Measurements from ENCODE around the gene NEDD4L. TPM values are rescaled to one million over a fixed set of nuclear protein-coding genes. Genes with fewer than 3 reads are reported as not detected.

The NEDD4L gene
- total and polyA plus RNA-seq, 4 donors = 10.2 to 20.3 (median 13.2) TPM

DNA sequence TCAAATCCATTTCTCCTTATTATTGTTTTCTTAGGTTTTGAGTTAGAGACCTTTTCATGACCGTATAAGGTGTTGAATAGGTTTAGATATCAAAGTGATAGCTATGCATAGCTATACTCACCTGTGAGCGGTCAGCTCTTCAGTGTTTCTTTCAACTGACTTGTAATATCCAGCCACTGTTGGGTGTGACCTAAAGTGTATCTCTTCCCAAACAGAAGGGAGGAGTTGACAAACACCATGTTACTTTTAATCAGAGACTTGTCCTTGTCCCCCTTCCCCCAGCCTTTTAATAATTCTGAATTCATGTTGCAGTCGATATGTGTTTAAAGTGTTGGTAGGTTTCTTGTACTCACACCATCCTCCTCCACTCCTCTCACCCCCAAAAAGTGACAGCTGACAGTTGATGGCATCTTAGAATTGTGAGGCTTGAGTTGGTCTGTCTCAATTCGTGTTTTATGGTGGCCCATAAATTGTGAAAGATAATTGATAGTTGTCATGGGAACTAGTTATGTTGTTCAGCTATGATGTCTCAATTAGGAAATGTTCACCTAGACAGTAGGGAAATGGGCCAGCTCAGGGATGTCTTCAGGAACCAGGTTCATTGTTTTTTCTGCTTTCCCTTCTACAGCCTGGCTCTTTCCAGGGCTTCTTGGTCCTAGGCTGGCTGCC is 12.0 kb downstream of the NEDD4L start:
- H3K27ac ChIP-seq (ENCODE audit: low read depth in 1 of 2, low read length in 2 of 2) = no peak overlapping the region
- H3K9ac ChIP-seq (ENCODE audit: low read depth in 1 of 2, low read length in 2 of 2) = no peak overlapping the region
- H3K36me3 ChIP-seq (ENCODE audit: control insufficient read depth in 4 of 4, insufficient read depth in 3 of 4, low read depth in 1 of 4, low read length in 3 of 4) = no peaks in the 10 kb centered on the region
- peaks cover 0 to 12% (median 7%) of the 10 kb centered on the region in 4 donors for H3K4me1 ChIP-seq (ENCODE audit: control insufficient read depth in 4 of 4, insufficient read depth in 4 of 4, low read length in 3 of 4)
- no peaks in the 10 kb centered on the region for H3K27me3 ChIP-seq (ENCODE audit: control insufficient read depth in 4 of 4, insufficient read depth in 4 of 4, low read length in 3 of 4)
- no peak overlapping the region for H3K4me3 ChIP-seq (ENCODE audit: low read depth in 1 of 3, low read length in 3 of 3)
- H3K9me3 ChIP-seq (ENCODE audit: control insufficient read depth in 4 of 4, low read length in 3 of 4) = no peaks in the 10 kb centered on the region
- DNase-seq (ENCODE audit: low spot score) = no peak
- TF ChIP-seq CTCF (IDR thresholded peaks at IDR 0.05; ENCODE audit: low read depth, low read length, missing input control) (no peak), HNF4A (conservative IDR thresholded peaks at IDR 0.05) (no peak), ZBTB33 (IDR thresholded peaks at IDR 0.05) (no peak), SP1 (IDR thresholded peaks at IDR 0.05) (no peak), RXRA (IDR thresholded peaks at IDR 0.05) (no peak), GABPA (IDR thresholded peaks at IDR 0.05 in 1 of 2, conservative IDR thresholded peaks at IDR 0.05 in 1 of 2) (no peak), FOXA1 (IDR thresholded peaks at IDR 0.05) (no peak)
- TF ChIP-seq, protein P1, sequence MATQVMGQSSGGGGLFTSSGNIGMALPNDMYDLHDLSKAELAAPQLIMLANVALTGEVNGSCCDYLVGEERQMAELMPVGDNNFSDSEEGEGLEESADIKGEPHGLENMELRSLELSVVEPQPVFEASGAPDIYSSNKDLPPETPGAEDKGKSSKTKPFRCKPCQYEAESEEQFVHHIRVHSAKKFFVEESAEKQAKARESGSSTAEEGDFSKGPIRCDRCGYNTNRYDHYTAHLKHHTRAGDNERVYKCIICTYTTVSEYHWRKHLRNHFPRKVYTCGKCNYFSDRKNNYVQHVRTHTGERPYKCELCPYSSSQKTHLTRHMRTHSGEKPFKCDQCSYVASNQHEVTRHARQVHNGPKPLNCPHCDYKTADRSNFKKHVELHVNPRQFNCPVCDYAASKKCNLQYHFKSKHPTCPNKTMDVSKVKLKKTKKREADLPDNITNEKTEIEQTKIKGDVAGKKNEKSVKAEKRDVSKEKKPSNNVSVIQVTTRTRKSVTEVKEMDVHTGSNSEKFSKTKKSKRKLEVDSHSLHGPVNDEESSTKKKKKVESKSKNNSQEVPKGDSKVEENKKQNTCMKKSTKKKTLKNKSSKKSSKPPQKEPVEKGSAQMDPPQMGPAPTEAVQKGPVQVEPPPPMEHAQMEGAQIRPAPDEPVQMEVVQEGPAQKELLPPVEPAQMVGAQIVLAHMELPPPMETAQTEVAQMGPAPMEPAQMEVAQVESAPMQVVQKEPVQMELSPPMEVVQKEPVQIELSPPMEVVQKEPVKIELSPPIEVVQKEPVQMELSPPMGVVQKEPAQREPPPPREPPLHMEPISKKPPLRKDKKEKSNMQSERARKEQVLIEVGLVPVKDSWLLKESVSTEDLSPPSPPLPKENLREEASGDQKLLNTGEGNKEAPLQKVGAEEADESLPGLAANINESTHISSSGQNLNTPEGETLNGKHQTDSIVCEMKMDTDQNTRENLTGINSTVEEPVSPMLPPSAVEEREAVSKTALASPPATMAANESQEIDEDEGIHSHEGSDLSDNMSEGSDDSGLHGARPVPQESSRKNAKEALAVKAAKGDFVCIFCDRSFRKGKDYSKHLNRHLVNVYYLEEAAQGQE (IDR thresholded peaks at IDR 0.05) = no peak
- WGBS = 95% methylated on average over 4 of the region's 4 CpGs

DNA sequence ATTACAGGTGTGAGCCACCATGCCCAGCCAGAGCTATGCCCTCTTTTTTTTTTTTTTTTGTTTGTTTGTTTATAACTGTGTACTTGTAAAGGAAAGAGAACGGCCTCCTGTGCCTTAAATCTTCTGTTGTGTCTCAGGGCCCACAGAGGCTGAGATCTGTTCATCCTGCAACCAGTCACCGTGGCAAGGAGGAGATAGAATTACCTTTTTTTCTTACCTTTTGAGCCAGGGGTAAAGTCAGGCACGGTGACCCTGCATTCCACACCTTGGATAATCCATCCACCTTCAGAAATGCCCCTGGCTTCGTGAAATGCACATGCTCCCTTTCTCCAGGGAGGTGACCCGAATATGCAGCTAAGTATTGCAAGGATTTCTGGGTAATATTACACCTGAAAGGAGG is 12.8 kb downstream of the NEDD4L start:
- Histone ChIP-seq H3K27ac (ENCODE audit: low read depth in 1 of 2, low read length in 2 of 2) (no peak overlapping the region), H3K4me1 (ENCODE audit: control insufficient read depth in 4 of 4, insufficient read depth in 4 of 4, low read length in 3 of 4) (peaks cover 0 to 11% (median 7%) of the 10 kb centered on the region in 4 donors), H3K36me3 (ENCODE audit: control insufficient read depth in 4 of 4, insufficient read depth in 3 of 4, low read depth in 1 of 4, low read length in 3 of 4) (no peaks in the 10 kb centered on the region), H3K27me3 (ENCODE audit: control insufficient read depth in 4 of 4, insufficient read depth in 4 of 4, low read length in 3 of 4) (no peaks in the 10 kb centered on the region), H3K4me3 (ENCODE audit: low read depth in 1 of 3, low read length in 3 of 3) (no peak overlapping the region), H3K9ac (ENCODE audit: low read depth in 1 of 2, low read length in 2 of 2) (no peak overlapping the region), H3K9me3 (ENCODE audit: control insufficient read depth in 4 of 4, low read length in 3 of 4) (no peaks in the 10 kb centered on the region)
- no peak for TF ChIP-seq JUND (IDR thresholded peaks at IDR 0.05)
- no peak for TF ChIP-seq YY1 (IDR thresholded peaks at IDR 0.05)
- TF ChIP-seq HNF4A (conservative IDR thresholded peaks at IDR 0.05) = no peak
- no peak for TF ChIP-seq RXRA (IDR thresholded peaks at IDR 0.05)
- TF ChIP-seq, protein P1 (IDR thresholded peaks at IDR 0.05) = no peak
- no peak for TF ChIP-seq RAD21 (IDR thresholded peaks at IDR 0.05)
- TF ChIP-seq NR2F2 (IDR thresholded peaks at IDR 0.05) = no peak
- TF ChIP-seq SP1 (IDR thresholded peaks at IDR 0.05) = no peak
- no peak for TF ChIP-seq CTCF (IDR thresholded peaks at IDR 0.05; ENCODE audit: low read depth, low read length, missing input control)
- TF ChIP-seq TAF1 (conservative IDR thresholded peaks at IDR 0.05) = no peak
- TF ChIP-seq GABPA (IDR thresholded peaks at IDR 0.05 in 1 of 2, conservative IDR thresholded peaks at IDR 0.05 in 1 of 2) = no peak
- TF ChIP-seq FOXA2 (IDR thresholded peaks at IDR 0.05) = no peak
- no peak for TF ChIP-seq EGR1 (IDR thresholded peaks at IDR 0.05; ENCODE audit: low read depth in 2 of 2)
- TF ChIP-seq HNF4G (IDR thresholded peaks at IDR 0.05) = no peak
- no peak for TF ChIP-seq MAX (IDR thresholded peaks at IDR 0.05)
- WGBS = 84% methylated on average over 5 of the region's 5 CpGs
- no peak for DNase-seq (ENCODE audit: low spot score)

Data from liver (tissue), 9 donors.